Measurements from ENCODE around the gene GINS1.

GINS1 gene

GRCh38 chr20:25376236-25376635, 31.2 kb upstream of the GINS1 start:
- TF ChIP-seq CTCF (IDR thresholded peaks at IDR 0.05; ENCODE audit: insufficient read depth, low read length, missing control alignments), result no peak
- no peak overlapping the region for H3K4me3 ChIP-seq (ENCODE audit: low read depth, low read length)
- ChIA-PET POLR2A (no interaction called here), CTCF (no interaction called here)
- DNase-seq (ENCODE audit: low read depth, low spot score), result no peak

DNA sequence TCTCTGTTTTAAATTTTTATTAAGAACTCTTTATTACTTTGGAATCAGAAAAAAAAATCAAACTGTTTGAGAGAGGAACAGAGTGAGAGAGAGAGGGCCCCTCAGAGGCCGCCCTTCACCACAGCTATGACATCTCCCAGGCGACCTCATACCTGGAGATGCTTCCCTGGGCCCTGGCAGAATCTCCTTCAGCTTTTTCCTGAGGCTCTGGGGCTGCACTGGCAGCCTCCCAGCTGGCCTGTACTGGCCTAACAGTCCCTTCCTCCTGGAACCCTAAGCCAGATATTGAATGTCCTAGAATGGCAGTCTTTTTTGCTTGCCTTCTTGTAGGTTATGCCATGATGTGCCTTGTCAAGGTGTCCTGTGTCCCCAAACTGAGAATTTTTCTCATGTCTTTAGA, 30.6 kb upstream of the GINS1 start:
- POLR2A ChIA-PET, result no interaction called here

DNA sequence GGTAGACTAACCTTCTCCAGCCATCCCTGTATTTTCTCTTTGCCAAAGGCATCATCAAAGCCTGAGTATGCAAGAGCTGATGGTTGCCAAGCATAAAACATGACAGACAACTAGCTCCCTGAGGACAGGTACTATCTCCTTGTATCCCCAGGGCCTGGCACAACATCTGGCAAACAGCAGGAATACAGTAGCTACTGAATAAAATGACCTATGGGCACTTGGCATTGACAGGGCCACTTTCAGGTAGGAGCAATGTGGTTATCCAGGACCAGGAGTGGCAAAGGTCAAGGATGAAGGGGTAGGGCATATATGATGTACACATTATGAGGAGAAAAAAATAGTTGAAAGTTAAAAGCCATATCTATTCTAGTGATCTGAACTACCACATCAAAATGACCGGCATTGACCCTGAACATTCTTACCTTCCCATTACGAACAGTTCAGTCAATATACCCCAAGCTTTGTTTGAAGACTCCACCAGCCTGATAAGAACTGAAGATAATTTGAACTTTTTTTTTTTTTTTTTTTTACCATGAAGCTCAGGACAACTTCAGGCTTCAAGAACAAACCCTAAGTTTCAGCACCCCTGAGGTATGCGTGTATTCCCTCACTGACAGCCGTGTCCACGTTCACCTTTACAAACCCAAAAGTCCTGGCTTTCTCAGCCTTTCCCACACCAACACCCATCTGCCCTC, 29.1 kb upstream of the GINS1 start:
- ChIA-PET POLR2A (no interaction called here), CTCF (interaction anchor here (1.5 to 1.6 kb wide), 2 partner anchors 10 to 21 kb away, joined by 3 read pairs; no protein-coding TSS in a partner anchor)
- no peak for DNase-seq (ENCODE audit: low read depth, low spot score)
- no peak for TF ChIP-seq CTCF (IDR thresholded peaks at IDR 0.05; ENCODE audit: insufficient read depth, low read length, missing control alignments)
- no peak overlapping the region for H3K4me3 ChIP-seq (ENCODE audit: low read depth, low read length)

More for the DNA sequence above, 30.6 kb upstream of the GINS1 start:
- TF ChIP-seq CTCF (IDR thresholded peaks at IDR 0.05; ENCODE audit: insufficient read depth, low read length, missing control alignments), result no peak
- H3K4me3 ChIP-seq (ENCODE audit: low read depth, low read length), result no peak overlapping the region
- DNase-seq (ENCODE audit: low read depth, low spot score), result no peak
- CTCF ChIA-PET, result interaction anchor here (1.6 kb wide), 1 partner anchor 12 kb away, joined by 3 read pairs; no protein-coding TSS in a partner anchor

DNA sequence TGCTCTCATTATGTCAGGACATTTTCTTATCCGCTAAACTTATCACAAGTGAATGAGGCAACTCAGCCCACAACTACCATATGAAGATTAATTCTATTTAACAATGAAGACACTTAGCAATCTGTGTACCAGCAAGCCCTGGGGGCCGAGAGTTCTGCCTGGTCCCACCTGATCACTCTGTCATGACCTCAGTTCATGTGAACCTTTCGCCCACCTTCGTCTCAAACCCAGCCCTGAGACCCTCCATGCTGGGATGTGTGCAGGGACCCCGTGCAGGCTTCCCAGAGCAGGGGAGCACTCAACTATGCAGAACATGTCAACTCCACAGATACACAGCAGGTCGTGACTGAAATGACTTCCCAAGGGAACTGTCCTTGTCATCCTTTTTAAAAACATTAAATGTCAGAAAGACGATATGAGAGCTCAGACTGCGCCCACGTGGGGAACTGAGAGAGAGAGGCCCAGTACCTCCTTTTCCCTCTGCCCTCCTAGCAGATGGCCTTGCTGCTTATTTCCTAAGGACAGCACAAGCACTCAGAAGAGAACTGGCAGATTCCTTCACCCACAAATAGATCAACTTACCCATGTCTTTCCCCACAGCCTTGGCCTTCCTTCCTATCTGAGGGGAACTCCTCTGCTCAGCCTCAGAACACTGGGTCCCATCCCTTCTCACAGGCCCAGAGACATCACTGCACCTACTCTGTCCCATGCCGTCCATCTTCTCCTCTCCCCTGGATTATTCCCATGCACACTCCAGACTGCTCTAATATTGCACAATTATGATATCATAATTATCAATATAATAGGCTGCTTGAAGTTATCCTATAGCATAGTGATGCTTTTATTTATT, 28.4 kb upstream of the GINS1 start:
- CTCF ChIA-PET, result no interaction called here
- no peak for DNase-seq (ENCODE audit: low read depth, low spot score)
- H3K4me3 ChIP-seq (ENCODE audit: low read depth, low read length), result no peak overlapping the region
- POLR2A ChIA-PET, result no interaction called here
- TF ChIP-seq CTCF (IDR thresholded peaks at IDR 0.05; ENCODE audit: insufficient read depth, low read length, missing control alignments), result no peak

DNA sequence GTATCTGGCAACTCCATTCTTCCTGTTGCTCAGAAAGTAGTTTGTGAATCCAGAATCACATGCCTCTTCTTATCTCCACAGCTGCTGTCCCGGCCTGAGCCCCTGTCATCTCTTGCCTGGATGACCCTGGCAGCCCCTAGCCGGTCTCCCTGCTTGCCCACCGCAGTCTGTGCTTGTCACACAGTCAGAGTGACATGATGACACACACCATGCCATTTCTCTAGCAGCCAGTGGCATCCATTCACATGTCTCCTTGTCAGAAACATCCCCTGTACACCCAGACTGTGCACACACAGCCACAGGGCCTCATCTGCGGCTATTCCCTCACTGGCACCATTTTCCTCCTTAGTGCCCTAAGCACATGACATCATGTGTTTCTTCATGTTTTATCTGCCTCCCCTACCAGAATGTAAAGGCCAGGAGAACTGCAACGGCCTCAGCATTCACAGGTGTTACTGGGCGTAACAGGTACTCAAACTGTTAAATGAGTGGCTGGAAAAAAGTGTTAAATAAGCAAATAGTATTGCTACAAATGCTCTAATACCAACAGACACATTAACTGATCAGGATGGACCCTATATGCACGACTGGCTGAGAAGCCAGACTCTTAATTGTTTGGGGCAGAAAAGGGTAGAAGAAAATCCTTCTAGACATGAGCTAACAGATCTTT, 26.4 kb upstream of the GINS1 start:
- DNase-seq (ENCODE audit: low read depth, low spot score), result no peak
- CTCF ChIA-PET, result interaction anchor here (1.1 kb wide), 1 partner anchor 17 kb away, joined by 3 read pairs; no protein-coding TSS in a partner anchor
- no peak for TF ChIP-seq CTCF (IDR thresholded peaks at IDR 0.05; ENCODE audit: insufficient read depth, low read length, missing control alignments)
- POLR2A ChIA-PET, result no interaction called here
- no peak overlapping the region for H3K4me3 ChIP-seq (ENCODE audit: low read depth, low read length)

Data from AG04449 (cell line).